Measurements from ENCODE around the gene STPG1.

The STPG1 gene

DNA sequence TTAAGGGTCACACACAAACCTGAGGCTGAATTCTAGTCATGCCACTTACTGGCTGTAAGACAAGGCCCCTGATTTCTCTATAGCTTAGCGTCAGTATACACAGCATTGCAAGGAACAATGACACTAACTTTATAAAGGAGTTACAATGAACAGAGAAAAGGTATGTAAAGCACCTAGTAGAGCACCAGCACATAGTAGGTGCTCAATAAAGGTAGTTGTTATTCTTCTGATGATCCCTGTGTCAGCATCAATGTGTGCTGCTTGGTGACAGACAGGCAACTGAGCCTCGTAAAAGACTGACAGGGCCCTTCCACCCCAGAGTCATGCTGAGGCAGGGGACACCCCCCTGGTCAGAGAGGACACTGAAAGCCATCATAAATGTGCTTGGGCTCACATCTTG is 51.2 kb downstream of the STPG1 start:
- TF ChIP-seq TAF1 (IDR thresholded peaks at IDR 0.05; ENCODE audit: borderline replicate concordance, insufficient read depth, low read length) (no peak), FOXP2 (optimal IDR thresholded peaks at IDR 0.05; ENCODE audit: borderline replicate concordance, extremely low read depth, extremely low read length, insufficient read depth) (no peak), POLR2AphosphoS5 (IDR thresholded peaks at IDR 0.05; ENCODE audit: low read depth, low read length) (no peak)
- TF ChIP-seq, protein P1, sequence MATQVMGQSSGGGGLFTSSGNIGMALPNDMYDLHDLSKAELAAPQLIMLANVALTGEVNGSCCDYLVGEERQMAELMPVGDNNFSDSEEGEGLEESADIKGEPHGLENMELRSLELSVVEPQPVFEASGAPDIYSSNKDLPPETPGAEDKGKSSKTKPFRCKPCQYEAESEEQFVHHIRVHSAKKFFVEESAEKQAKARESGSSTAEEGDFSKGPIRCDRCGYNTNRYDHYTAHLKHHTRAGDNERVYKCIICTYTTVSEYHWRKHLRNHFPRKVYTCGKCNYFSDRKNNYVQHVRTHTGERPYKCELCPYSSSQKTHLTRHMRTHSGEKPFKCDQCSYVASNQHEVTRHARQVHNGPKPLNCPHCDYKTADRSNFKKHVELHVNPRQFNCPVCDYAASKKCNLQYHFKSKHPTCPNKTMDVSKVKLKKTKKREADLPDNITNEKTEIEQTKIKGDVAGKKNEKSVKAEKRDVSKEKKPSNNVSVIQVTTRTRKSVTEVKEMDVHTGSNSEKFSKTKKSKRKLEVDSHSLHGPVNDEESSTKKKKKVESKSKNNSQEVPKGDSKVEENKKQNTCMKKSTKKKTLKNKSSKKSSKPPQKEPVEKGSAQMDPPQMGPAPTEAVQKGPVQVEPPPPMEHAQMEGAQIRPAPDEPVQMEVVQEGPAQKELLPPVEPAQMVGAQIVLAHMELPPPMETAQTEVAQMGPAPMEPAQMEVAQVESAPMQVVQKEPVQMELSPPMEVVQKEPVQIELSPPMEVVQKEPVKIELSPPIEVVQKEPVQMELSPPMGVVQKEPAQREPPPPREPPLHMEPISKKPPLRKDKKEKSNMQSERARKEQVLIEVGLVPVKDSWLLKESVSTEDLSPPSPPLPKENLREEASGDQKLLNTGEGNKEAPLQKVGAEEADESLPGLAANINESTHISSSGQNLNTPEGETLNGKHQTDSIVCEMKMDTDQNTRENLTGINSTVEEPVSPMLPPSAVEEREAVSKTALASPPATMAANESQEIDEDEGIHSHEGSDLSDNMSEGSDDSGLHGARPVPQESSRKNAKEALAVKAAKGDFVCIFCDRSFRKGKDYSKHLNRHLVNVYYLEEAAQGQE (IDR thresholded peaks at IDR 0.05; ENCODE audit: insufficient read depth in 1 of 2, low read depth in 2 of 2, low read length in 2 of 2) = no peak

DNA sequence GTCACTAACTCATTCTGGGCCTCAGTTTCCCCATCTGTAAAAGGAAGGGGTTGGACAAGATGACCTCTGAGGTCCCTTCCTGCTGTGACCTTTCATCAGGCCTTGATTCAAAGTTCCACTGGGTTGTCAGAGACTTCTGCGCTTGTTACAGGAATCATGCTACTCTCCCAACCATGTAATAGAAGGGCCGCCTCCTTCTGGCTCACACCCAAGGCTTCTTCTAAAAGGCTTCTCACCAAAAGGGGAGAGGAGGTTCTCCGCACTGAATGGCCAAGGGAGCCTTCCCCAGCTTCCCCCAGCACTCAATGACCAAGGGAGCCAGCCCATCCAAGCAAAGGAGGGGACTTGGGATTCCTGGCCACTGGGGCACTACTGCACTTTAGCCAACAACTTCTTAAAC is 51.8 kb downstream of the STPG1 start:
- TF ChIP-seq TAF1 (IDR thresholded peaks at IDR 0.05; ENCODE audit: borderline replicate concordance, insufficient read depth, low read length) (no peak), FOXP2 (optimal IDR thresholded peaks at IDR 0.05; ENCODE audit: borderline replicate concordance, extremely low read depth, extremely low read length, insufficient read depth) (no peak), POLR2AphosphoS5 (IDR thresholded peaks at IDR 0.05; ENCODE audit: low read depth, low read length) (no peak), SIN3A (IDR thresholded peaks at IDR 0.05; ENCODE audit: borderline replicate concordance, insufficient read depth, low read length) (no peak)
- TF ChIP-seq, protein P1 (IDR thresholded peaks at IDR 0.05; ENCODE audit: insufficient read depth in 1 of 2, low read depth in 2 of 2, low read length in 2 of 2) = no peak

DNA sequence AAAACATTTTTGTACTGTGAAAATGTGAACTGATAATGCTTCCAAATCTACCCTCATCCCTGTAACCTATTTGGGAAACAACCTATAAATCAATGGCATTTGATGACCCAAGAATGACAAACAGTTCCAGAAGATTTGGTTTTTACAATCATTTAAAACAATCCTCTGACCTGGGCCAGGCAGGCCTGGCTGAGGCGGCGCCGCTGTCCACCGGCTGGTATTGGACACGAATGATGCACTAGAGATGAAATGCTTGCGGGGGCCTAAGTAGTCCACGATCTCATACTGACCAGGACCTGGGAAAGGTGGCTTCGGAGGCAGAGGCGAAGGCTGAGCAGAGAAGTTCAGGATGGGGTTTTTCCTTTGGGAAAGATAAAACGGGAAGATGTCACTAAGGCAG is 52.9 kb downstream of the STPG1 start:
- no peak for TF ChIP-seq FOXP2 (optimal IDR thresholded peaks at IDR 0.05; ENCODE audit: borderline replicate concordance, extremely low read depth, extremely low read length, insufficient read depth)

DNA sequence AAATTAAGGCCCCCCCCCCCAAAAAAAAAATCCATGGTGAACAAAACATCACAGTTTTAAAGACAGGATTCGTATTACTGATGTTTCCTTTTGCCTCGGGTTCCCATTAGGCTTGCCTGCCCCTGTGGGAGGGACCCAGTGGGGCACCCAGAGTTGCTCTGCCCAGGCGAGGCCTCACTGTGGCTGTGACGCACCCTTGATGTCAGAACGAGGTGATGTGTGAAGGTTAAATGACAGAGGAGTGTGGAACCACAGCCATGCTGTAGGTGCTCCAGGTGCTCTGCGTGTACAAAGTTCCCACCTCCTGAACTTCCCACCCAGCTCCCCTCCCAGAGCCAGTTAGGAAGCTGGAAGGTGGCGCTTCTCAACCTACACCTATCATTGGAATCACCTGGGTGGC is 56.5 kb downstream of the STPG1 start:
- TF ChIP-seq SIN3A (IDR thresholded peaks at IDR 0.05; ENCODE audit: borderline replicate concordance, insufficient read depth, low read length) (no peak), FOXP2 (optimal IDR thresholded peaks at IDR 0.05; ENCODE audit: borderline replicate concordance, extremely low read depth, extremely low read length, insufficient read depth) (no peak), POLR2AphosphoS5 (IDR thresholded peaks at IDR 0.05; ENCODE audit: low read depth, low read length) (no peak), TAF1 (IDR thresholded peaks at IDR 0.05; ENCODE audit: borderline replicate concordance, insufficient read depth, low read length) (no peak)
- TF ChIP-seq, protein P1 (IDR thresholded peaks at IDR 0.05; ENCODE audit: insufficient read depth in 1 of 2, low read depth in 2 of 2, low read length in 2 of 2) = no peak

DNA sequence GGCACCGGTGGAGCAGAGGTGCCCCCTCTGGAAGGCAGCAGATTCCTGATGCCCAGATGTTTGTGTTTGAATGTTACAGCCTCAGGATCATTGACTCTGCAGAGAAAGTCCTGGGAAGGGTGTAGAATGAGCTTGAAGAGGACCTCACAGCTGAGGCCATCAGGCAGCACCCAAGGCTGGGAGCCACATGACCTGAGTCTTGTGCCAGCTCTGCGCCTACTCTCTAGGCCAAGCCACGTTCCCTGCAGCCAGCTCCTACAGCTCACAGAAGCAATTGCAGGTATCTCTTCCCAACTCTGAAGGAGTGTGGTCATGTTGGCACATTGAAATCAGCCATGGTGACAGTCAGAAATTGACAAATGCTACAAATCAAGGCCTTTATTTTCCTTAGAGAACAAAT is 58.1 kb downstream of the STPG1 start:
- TF ChIP-seq SIN3A (IDR thresholded peaks at IDR 0.05; ENCODE audit: borderline replicate concordance, insufficient read depth, low read length) = no peak
- no peak for TF ChIP-seq TAF1 (IDR thresholded peaks at IDR 0.05; ENCODE audit: borderline replicate concordance, insufficient read depth, low read length)
- TF ChIP-seq, protein P1 (IDR thresholded peaks at IDR 0.05; ENCODE audit: insufficient read depth in 1 of 2, low read depth in 2 of 2, low read length in 2 of 2) = no peak
- TF ChIP-seq FOXP2 (optimal IDR thresholded peaks at IDR 0.05; ENCODE audit: borderline replicate concordance, extremely low read depth, extremely low read length, insufficient read depth) = no peak
- no peak for TF ChIP-seq POLR2AphosphoS5 (IDR thresholded peaks at IDR 0.05; ENCODE audit: low read depth, low read length)
